GM19372 (cell line): ENCODE results near the gene FILIP1.
A peak's percentile ranks its signal among the peaks of the same experiment; 100 is the strongest.

Experiments
- ATAC-seq: cut with Tn5 transposase; IDR thresholded peaks from one replicate; pipeline ENCODE4 v1.9.1; 2021; ENCODE audit warnings: mild to moderate bottlenecking, low read depth, moderate library complexity; ENCODE audit not compliant: unreplicated experiment

FILIP1 gene

DNA sequence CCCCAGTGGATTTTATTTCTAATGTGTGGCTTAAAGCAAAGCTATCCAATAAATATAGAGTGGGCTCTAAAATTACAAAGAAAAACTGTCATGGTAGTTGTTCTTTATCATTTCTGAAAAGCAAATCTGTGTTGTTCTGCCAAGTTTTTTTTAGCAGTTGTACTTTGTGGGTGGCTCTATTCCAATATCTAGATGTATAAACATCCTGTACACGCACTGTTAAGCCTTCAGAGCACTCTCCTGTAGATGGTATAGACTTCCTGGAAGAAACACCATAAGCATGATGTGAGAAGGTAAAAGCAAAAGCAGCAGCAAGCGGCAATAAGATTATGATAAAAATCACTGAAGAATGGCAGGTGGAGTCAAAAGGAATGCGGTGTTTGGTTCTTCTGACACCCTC is 187.5 kb downstream of the FILIP1 start:
- ATAC-seq = no peak

GRCh38 chr6:75305573-75305972 is 188.0 kb downstream of the FILIP1 start:
- no peak for ATAC-seq

DNA sequence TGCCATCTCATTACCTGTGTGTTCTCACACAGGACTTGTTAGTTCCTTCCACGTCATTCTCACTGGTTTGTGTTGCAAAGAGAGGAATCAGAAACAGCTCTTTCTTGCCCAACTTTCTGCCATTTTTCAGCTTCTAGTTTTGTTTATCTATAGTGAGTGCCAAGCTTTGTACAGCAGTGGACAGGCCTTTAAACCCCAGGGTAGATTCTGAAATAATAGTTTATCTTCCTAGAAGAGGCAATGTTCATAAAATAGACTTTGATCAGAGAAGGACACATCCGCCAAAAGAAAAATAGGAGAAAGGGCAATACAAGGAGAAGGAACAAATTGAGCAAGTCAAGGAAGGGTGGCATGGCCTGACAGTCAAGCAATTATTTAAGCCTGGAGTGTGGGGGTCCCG is 191.3 kb downstream of the FILIP1 start:
- no peak for ATAC-seq

- no peak for ATAC-seq
Measured at GRCh38 chr6:75301537-75301936, 192.1 kb downstream of the FILIP1 start.

GRCh38 chr6:75301088-75301487 is 192.5 kb downstream of the FILIP1 start:
- ATAC-seq = no peak

- ATAC-seq = no peak
Measured at GRCh38 chr6:75300531-75300855, 193.1 kb downstream of the FILIP1 start.

DNA sequence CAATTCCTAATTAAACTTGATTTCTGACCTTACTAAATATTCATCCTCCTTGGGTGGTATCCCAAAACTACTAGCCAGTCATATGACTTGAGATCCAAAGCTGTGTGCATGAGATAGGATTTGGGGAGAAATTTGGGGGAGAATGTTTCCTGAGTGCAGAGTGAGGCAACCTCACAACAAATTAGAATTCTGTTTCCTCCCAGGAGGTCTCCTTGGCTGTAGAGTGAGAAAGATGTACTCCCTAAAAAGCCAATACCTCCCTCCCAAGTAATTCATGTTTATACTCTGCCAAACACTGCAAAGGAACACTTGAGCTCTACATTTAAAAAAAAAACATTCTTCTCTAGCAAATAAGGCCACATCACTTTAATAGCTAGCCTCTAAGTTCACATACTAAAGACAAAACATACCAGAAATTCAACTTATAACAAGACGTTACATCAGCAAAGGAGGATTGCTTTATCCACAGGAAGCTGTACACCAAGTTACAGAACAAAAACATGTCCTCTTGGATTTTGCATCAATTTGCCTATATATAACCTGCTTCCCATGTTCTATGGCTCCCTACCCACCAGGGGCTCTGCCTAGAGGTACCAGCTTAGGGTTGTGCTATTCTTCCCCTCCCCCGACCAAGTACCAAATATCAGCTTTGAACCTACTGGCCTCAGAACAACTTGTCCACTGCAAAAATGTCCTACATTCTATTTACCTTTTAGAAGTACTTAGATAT is 193.6 kb downstream of the FILIP1 start:
- ATAC-seq = no peak

DNA sequence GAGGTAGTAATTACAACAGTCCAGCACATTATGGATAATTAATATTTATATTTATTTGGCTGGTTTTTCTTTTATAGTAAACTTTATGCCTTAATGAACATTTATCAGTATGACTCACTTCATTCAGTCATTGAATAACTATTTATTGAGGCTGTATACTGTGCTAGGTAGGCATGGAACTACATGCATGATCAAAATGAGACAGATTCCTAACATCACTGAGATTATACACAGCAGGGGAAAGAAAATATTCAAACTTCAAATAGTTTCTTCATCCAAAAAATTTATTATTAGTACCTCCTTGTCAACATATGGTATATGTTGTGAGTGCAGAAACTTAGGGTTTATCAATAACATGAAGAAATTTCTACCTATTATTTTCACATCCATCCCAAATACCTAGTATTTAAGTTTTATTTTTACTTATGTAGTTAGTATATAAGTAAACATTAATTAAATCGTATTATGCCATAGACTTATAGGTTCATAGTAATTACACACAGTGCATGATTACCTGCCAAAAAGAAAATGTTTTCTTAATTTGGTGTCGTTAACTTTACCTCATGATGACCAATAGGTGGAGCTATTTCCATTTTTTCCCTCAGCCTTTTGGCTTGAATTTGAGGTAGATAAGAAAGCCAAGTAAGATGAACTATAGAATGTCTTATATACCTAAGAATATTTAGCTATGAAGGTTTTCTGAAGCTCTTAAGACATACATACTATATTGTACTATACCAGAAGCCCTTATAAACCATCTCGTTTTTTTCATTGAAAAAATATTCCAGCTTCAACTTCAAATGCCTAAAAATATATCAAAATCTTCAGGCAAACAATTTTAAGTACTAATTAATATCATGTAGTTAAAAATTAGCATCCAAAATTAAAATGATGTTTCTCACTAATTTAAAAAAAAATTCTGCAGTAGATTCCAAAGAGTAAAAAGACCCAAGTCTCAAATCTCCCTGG is 196.5 kb downstream of the FILIP1 start:
- ATAC-seq = peak; percentile 71

DNA sequence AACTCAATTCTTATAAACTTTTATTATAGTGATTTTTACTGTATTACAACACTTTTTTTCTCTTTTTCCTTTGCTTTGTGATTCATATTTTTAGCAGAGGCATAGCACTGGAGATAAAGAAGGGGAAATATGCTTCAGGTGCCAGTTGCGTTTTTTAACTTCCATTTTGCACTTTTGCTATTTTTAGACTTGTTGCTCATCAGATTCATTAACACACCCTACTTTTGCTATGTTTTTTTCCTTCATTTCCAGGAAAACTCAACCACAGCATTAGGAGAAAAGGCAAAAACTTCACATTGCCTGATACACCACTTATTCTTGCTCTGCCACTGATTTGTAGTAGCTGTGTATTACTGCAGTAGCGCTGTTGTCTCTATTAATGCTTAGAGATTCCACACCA is 201.0 kb downstream of the FILIP1 start:
- ATAC-seq = no peak

DNA sequence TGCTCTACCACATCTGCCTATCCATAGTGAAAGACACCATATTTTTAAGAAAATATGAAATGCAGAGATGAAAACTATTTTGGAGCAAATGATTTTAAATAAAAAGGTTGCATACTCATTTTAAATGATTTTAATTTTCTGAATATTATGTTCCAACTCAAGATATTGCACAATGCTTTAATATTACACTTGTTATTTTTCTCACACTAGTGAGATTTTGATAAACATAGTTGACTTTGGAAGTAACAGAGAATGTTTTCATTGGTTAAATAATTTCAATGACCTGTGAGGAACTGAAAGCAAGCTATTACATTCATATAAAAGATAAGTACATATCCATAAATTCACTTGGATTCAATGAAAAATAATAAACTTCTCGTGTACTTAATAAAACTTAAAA is 201.9 kb downstream of the FILIP1 start:
- no peak for ATAC-seq

GRCh38 chr6:75291331-75291730 is 202.3 kb downstream of the FILIP1 start:
- no peak for ATAC-seq

- no peak for ATAC-seq
Measured at GRCh38 chr6:75290136-75290945, 203.3 kb downstream of the FILIP1 start.

DNA sequence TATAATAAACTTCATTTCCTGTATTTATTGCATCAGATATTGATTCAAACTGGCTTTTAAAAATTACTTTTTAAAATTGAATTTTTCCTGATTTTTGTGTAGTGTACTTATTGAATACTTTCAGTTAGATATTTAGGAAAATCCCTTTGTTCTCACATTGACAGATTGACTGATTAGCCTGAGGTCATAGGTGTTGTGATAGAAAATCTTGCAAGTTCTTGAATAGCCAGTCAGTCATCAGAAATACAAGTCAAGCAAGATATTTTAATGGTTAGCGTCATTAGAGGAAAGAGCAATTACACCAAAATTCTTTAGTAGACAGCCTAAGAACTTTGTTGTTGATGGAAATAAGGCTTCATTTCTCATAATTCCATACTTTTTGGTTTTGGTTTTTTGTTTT is 205.6 kb downstream of the FILIP1 start:
- no peak for ATAC-seq

GRCh38 chr6:75287424-75287823 is 206.2 kb downstream of the FILIP1 start:
- no peak for ATAC-seq

DNA sequence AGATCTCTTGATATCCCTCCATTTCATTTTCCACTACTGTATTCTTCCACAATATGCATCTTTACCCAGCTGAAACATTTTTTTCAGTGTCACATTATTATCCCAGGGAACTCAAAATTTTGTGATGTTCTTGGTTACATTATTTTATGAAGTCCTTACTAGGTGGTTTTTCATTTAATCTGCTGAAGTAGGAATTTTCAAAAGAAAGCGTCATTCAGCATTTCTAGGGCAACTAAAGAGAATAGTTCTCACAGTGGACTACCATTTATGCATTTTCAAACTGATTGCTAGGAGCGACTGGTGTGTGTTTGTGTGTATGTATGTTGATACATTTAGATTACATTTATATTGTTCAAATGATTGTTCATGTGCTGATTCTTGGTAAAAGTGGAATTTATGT is 206.6 kb downstream of the FILIP1 start:
- ATAC-seq = no peak

DNA sequence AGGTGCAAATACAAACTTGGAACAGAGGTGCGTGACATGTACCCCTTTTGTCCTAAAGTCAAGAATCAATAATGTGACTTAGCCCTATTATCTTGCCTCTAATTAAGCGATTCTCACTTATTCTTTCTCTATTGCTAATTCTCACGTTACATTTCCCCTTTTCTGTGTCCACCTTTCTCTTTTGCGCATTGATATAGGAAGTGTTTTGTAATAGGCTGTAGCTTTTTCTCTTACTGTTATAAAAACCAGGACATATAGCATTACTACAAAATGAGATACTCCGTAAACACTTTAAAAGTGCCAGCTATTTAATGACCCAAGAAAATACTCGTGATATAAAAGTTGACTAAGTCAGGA is 208.3 kb downstream of the FILIP1 start:
- ATAC-seq = peak; percentile 8

- peak; percentile 87 for ATAC-seq
Measured at GRCh38 chr6:75284632-75285282, 208.8 kb downstream of the FILIP1 start, which contains the start of gene TMEM30A. Gene TMEM30A, minus strand, starts transcription at chr6:75284792. Its CDS starts 154 bp downstream, at chr6:75284638.

DNA sequence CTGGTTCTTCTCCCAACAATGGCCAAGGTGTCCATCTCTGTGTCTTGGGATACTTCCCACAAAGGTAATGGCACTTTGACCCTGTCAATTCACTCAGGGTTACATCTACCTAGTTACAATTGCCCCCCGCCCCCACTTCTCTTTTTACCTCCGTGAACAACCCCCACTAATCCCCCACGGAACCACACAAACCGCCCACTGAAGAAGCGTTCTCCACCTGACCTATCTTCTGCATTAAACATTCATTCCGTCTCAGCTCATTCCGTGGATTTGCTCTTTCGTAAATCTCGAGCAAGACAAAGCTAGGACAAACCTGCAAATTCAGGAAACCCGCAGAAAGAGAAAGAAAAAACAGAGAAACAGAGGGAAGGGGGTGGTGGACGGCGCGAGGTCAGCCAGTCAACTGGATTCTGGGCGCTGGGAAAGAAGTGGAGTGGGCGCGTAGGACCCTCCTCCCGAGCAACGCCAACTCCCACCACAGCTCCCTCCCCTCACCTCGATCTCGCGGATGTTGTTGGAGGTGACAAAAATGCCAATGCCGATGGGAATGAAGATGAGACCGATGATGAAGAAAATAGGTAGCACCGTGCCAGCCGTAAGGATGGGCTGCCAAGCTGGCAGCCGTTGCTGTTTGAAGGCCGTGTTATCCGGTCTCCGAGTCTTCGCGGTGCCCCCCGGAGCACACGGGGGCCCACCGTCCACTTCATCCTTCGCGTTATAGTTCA is 209.5 kb downstream of the FILIP1 start:
- ATAC-seq = no peak

- no peak for ATAC-seq
Measured at GRCh38 chr6:75282706-75283105, 210.9 kb downstream of the FILIP1 start.

DNA sequence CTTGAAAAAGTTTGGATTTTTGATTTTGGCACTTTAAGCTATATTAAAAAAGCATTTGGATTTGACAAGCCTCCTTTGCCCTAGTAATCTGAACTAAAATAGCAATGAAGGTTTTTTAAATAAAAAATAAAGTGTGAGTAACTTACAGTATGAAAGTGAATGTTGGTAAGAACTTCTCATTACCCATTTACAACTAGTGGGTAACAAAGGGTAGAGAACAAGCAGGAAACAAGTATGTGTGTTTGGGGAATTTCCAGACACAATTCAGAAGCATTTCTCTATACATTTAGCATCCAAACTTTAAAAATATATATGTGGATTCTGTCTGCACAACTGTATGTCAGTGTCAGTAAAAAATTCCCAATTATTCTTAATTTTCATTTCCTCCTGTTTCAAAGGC is 211.9 kb downstream of the FILIP1 start:
- ATAC-seq = no peak
